Skeletal muscle satellite cell (primary cell): ENCODE results near the gene DNAH8.

Source experiments
- H3K27me3 ChIP-seq: 2 replicates; pipeline ENCODE4 v1.7.0; 2013; ENCODE audit warnings: low read length; ENCODE audit not compliant: control insufficient read depth, insufficient read depth
- H3K36me3 ChIP-seq: 2 replicates; pipeline ENCODE4 v1.7.0; 2013; ENCODE audit warnings: mild to moderate bottlenecking, control low read depth, low read length; ENCODE audit not compliant: insufficient read depth
- H3K4me1 ChIP-seq: 2 replicates; pipeline ENCODE4 v1.7.0; 2013; ENCODE audit warnings: low read length; ENCODE audit not compliant: control insufficient read depth, insufficient read depth
- H3K4me2 ChIP-seq: 2 replicates; pipeline ENCODE4 v1.7.0; 2013; ENCODE audit warnings: mild to moderate bottlenecking, low read length
- H3K4me3 ChIP-seq: 2 replicates; pipeline ENCODE4 v1.7.0; 2013; ENCODE audit warnings: low read length
- H3K9ac ChIP-seq: 2 replicates; pipeline ENCODE4 v1.7.0; 2013; ENCODE audit warnings: mild to moderate bottlenecking, low read depth, low read length, moderate library complexity
- H3K9me3 ChIP-seq: replicated peaks from 2 replicates; pipeline ENCODE4 v1.7.0; 2013; ENCODE audit warnings: mild to moderate bottlenecking, control low read depth, low read length

Gene DNAH8

GRCh38 chr6:39053854-39054576 is 338.9 kb downstream of the DNAH8 start:
- H3K4me2 ChIP-seq = no peak overlapping the region
- H3K9me3 ChIP-seq = no peaks in the 10 kb centered on the region
- no peak overlapping the region for H3K4me3 ChIP-seq
- no peaks in the 10 kb centered on the region for H3K36me3 ChIP-seq
- no peak overlapping the region for H3K9ac ChIP-seq
- peaks cover 24% of the 10 kb centered on the region for H3K27me3 ChIP-seq
- H3K4me1 ChIP-seq = no peaks in the 10 kb centered on the region

GRCh38 chr6:39054577-39055142 is 339.5 kb downstream of the DNAH8 start:
- H3K4me3 ChIP-seq = no peak overlapping the region
- H3K4me2 ChIP-seq = no peak overlapping the region
- H3K9ac ChIP-seq = no peak overlapping the region
- no peaks in the 10 kb centered on the region for H3K4me1 ChIP-seq
- H3K27me3 ChIP-seq = peaks cover 18% of the 10 kb centered on the region
- no peaks in the 10 kb centered on the region for H3K36me3 ChIP-seq
- H3K9me3 ChIP-seq = no peaks in the 10 kb centered on the region

GRCh38 chr6:39055661-39056060 is 340.6 kb downstream of the DNAH8 start:
- no peaks in the 10 kb centered on the region for H3K4me1 ChIP-seq
- no peak overlapping the region for H3K4me2 ChIP-seq
- no peak overlapping the region for H3K4me3 ChIP-seq
- H3K9ac ChIP-seq = no peak overlapping the region
- no peaks in the 10 kb centered on the region for H3K36me3 ChIP-seq
- H3K27me3 ChIP-seq = peaks cover 16% of the 10 kb centered on the region
- no peaks in the 10 kb centered on the region for H3K9me3 ChIP-seq

- Histone ChIP-seq H3K4me3 (no peak overlapping the region), H3K36me3 (no peaks in the 10 kb centered on the region), H3K9ac (no peak overlapping the region), H3K27me3 (peaks cover 17% of the 10 kb centered on the region), H3K4me1 (no peaks in the 10 kb centered on the region), H3K9me3 (no peaks in the 10 kb centered on the region), H3K4me2 (no peak overlapping the region)
These were observed 341.1 kb downstream of the DNAH8 start for GRCh38 chr6:39056191-39056590.

GRCh38 chr6:39056681-39057080 is 341.6 kb downstream of the DNAH8 start:
- no peaks in the 10 kb centered on the region for H3K4me1 ChIP-seq
- no peak overlapping the region for H3K4me2 ChIP-seq
- H3K9me3 ChIP-seq = no peaks in the 10 kb centered on the region
- H3K36me3 ChIP-seq = no peaks in the 10 kb centered on the region
- H3K4me3 ChIP-seq = no peak overlapping the region
- H3K27me3 ChIP-seq = peaks cover 16% of the 10 kb centered on the region
- no peak overlapping the region for H3K9ac ChIP-seq

- Histone ChIP-seq H3K36me3 (no peaks in the 10 kb centered on the region), H3K9me3 (no peaks in the 10 kb centered on the region), H3K9ac (no peak overlapping the region), H3K4me3 (no peak overlapping the region), H3K4me2 (no peak overlapping the region), H3K27me3 (peaks cover 20% of the 10 kb centered on the region), H3K4me1 (no peaks in the 10 kb centered on the region)
These were observed 342.4 kb downstream of the DNAH8 start for GRCh38 chr6:39057251-39058155.

GRCh38 chr6:39058471-39059147 is 343.5 kb downstream of the DNAH8 start:
- Histone ChIP-seq H3K4me1 (no peaks in the 10 kb centered on the region), H3K4me3 (no peak overlapping the region), H3K4me2 (no peak overlapping the region), H3K27me3 (peaks cover 23% of the 10 kb centered on the region), H3K9ac (no peak overlapping the region), H3K9me3 (no peaks in the 10 kb centered on the region), H3K36me3 (no peaks in the 10 kb centered on the region)

- Histone ChIP-seq H3K27me3 (peaks cover 23% of the 10 kb centered on the region), H3K9ac (no peak overlapping the region), H3K4me2 (no peak overlapping the region), H3K4me3 (no peak overlapping the region), H3K9me3 (no peaks in the 10 kb centered on the region), H3K4me1 (no peaks in the 10 kb centered on the region), H3K36me3 (no peaks in the 10 kb centered on the region)
These were observed 344.6 kb downstream of the DNAH8 start for GRCh38 chr6:39059496-39060310.

- no peaks in the 10 kb centered on the region for H3K36me3 ChIP-seq
- H3K4me1 ChIP-seq = no peaks in the 10 kb centered on the region
- H3K4me3 ChIP-seq = no peak overlapping the region
- no peak overlapping the region for H3K9ac ChIP-seq
- no peaks in the 10 kb centered on the region for H3K9me3 ChIP-seq
- H3K27me3 ChIP-seq = peaks cover 23% of the 10 kb centered on the region
- no peak overlapping the region for H3K4me2 ChIP-seq
These were observed 345.5 kb downstream of the DNAH8 start for GRCh38 chr6:39060467-39061160.

- H3K9ac ChIP-seq = no peak overlapping the region
- H3K36me3 ChIP-seq = no peaks in the 10 kb centered on the region
- peaks cover 23% of the 10 kb centered on the region for H3K27me3 ChIP-seq
- no peak overlapping the region for H3K4me2 ChIP-seq
- no peaks in the 10 kb centered on the region for H3K4me1 ChIP-seq
- H3K9me3 ChIP-seq = no peaks in the 10 kb centered on the region
- H3K4me3 ChIP-seq = no peak overlapping the region
These were observed 346.1 kb downstream of the DNAH8 start for GRCh38 chr6:39061182-39061581.
